CD4-positive, alpha-beta T cell treated with Interleukin-6 for 4 hours (primary cell): ENCODE data around the gene AFF3.

Experiments
- DNase-seq: peaks from one replicate; pipeline ENCODE4 v3.0.0-alpha.2; 2020; ENCODE audit warnings: mixed read lengths

Gene AFF3

DNA sequence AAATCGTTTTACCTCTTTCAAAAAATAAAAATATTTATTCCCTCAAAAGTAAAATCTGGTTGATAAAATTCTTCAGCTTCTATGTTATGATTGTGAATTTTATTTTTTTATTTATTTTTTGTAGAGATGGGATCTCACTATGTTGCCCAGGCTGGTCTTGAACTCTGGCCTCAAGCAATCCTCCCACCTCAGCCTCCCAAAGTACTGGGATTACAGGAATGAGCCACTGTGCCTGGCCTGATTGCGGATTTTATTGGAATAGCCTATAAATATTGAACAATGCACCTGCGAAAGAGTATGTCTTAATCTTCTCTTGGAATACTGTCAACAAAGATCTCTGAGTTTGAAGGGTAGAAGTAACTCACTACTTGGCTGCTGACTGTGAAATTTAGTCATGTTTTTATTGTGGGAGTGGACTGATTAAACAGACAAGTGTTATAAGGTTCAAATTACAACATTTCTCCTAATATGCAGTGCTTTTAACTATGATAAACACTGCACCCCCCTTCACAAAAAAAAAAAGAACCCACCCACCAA is 138.0 kb downstream of the AFF3 start:
- no peak for DNase-seq

- DNase-seq: no peak
Measured at GRCh38 chr2:100002059-100002458, 140.3 kb downstream of the AFF3 start.

DNA sequence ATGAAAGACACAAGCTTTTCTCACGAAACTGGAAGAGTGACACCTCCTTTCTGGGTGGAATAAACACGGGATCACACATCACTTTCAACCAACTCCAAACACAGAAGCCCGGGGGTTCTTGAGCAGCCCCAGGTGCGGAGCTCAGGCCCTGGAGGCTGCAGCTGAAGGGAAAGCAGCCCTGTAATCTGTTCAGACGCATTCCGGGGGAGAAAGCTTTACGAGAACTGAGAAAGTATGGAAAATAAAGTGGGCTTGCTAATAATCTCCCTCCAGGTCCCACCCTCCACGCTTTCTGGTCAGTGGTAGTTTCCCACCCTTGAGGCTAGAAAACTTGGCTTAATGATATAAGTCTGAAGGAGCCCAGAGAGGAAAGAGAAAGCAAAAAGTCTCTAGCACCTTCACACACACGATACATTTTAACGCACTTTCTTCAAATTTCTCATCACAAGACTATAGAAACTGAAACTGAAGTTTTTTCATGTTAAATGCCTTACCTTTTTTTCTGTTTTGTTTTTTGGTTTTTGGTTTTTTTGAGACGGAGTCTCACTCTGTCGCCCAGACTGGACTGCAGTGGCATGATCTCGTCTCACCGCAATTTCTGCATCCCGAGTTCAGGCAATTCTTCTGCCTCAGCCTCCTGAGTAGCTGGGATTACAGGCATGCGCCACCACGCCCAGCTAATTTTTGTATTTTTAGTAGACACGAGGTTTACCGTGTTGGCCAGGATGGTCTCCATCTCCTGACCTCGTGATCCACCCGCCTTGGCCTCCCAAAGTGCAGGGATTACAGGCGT is 141.3 kb downstream of the AFF3 start:
- no peak for DNase-seq

- DNase-seq: no peak
Measured at GRCh38 chr2:99998651-99999320, 143.6 kb downstream of the AFF3 start.

- DNase-seq: no peak
Measured at GRCh38 chr2:99989905-99990304, 152.5 kb downstream of the AFF3 start.

DNA sequence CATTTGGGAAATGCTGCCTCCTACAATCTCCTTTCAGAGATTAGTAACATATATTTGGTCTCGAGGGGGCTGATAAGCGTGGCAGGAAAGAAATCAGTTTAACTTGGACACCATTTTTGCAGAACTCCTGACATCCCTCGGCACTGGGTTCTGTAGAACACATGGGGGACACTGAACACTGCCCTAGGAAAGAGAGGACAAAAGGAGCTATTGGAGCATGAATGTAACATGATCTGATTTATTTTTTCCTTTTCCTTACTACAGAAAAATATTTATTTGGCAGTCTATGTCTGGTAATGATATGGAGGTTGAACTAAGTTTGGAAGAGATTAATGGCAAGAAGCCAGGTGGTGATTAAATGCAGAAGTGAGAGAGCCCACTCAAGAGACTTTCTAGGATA is 153.8 kb downstream of the AFF3 start:
- DNase-seq: no peak

- no peak for DNase-seq
Measured at GRCh38 chr2:99987160-99987559, 155.2 kb downstream of the AFF3 start.

DNA sequence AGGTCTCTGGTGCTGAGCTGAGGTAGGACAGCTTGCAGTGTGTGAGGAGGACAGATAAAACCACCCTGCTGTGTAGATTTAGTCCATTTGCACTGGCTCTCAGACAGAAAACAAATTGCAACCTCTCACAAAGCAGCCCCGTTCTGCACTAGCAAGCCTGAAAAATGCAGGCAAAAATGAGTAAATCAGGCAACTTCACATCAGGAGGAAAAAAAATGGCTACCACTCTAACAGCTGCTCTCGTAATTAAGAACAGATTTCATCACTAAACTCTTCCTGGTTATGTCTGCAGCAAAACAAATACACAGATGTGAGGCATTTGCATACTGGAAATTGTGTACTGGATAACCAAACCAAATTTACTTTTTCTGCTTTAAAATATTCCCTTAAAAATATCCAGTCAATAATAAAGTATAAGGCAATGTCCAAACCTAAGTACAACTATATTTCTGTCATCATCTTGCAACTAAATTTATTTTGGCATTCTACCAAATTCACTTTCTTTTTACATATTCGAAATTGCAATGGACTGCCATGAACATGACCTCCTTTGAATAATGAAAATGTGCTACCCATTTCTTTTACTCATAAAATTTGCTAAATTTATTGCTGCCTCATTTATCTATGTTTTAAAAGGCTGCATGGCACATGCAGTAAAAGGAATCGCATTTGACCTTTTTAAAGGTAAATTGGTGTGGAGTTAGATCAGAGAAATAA is 157.4 kb downstream of the AFF3 start:
- DNase-seq: no peak

DNA sequence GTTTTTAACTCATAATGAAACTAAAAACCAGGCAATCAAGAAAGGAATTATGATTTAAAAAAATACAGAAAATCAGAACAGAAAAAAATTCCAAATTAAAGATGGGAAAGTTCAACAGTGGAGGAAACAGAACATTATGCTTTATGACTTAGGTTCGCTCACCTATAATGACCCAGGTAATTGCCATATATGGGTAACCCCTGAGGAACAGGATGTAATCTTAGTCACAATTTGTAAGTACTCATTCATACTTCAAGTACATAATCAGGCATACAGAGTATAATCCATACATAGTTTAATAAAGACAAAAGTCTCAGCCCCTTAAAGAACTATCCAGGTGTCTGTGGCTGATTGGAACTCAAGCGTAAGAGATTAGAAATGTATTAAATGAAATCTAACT is 159.6 kb downstream of the AFF3 start:
- DNase-seq: no peak

- DNase-seq: no peak
Measured at GRCh38 chr2:99981840-99982239, 160.6 kb downstream of the AFF3 start.

DNA sequence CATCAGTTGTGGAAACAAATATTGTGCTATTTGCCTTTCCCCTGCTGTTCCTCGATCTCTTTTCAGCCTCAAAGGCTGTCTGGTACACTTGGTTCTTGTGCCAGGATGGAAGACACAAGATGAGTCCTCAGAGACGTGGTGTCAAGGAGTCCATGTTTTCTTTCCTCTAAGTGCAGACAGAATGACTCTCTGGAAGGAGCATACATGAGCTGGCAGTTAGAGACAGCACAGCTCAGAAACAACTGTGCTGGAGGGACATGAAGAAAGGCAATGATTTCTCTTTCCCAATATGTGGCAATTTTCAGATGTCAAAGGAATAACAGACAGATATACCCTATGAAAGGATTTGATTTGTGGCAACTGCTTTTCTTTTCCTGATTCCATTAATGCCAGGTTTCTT is 162.2 kb downstream of the AFF3 start:
- no peak for DNase-seq

GRCh38 chr2:99977966-99978365 is 164.4 kb downstream of the AFF3 start:
- no peak for DNase-seq

DNA sequence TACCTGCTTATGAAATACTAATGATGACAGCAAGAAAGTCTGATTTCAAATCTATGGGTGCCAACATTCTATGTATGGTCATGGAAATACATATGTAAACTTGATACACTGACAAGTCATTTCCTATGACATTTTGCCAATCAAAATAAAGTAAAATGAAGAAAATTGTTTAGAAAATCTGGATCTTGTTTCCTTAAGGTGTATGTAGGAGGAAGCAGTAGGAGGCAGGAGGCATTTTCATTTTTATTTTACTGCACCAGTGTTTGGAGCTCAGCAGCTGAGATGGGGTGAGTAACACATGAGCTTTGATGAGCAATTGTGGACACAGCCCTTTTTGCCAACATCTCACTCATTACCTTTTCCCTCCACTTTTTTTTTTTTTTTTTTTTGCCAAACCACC is 167.0 kb downstream of the AFF3 start:
- DNase-seq: no peak

DNA sequence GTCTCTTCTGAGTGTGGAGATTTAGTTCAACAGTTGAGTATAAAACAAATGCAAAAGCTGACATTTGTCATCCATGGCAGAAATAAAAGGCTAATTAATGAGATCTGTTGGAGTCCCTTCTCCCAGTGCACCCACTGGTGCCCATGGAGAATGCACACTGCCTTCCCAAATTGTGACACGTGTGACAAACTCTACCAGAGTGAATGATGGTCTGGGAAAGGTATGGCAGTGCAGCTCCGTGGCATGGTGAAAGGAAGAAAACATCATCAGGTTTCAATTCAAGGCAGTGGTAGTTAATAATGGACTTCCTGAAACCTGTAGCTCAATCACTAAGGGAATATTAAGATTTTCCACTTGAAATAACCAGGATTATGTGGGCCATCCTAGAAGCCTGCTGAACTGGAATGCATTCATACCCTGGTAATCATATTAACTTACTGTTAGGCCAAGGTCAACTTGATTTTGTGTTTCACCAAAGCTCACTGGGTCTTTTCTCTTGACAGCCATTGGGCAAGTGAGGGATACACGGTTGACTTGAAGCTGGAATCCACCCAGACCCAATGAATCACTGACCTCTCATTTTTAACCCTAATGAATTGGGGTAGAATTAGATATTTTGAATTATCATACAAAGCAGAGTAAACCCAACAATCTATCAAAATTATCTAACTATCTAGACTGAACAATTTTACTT is 167.6 kb downstream of the AFF3 start:
- DNase-seq: no peak

DNA sequence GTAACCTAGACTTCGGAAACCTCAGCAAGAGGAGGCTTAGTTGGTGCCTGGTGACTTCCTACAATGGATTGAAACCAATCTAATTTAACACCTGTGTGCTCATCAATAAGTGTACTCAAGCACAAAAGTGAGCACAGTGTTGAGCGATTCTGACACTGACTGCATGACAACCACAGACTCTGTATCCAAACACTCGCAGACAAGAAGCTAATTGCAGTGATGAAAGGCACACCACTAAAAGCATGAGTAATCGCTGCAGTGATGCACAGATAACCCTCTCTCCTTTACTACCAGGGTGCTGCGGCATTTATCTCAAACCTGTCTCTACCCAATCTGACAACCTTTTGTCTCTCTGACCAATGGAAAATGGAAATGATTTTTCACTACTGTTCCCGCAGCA is 168.1 kb downstream of the AFF3 start:
- no peak for DNase-seq

DNA sequence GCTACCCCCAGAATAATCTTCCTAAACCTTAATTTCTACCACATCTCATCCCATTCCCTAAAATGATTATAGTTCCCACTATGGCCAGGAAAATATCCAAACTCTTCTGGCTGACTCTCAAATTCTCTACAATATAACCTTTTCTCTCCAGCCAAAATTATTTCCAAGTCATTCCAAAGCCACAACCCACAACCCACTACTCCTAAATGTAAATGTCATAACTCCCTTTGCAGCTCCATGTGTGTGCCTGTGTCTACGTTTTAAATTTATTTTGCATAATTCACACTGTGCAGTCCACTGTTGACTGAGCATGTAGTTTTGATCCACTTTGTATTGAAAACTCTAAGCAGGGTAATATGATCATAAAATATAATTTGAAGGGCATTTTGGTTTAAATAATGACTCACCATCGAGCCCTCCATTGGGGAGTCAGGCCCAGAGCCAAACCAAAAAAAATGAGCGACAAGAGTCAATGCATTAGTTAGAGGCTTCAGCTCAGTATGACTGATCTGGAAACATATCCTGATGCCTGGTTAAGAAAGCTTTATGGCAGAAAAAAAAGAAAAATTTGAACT is 171.0 kb downstream of the AFF3 start:
- DNase-seq: no peak

DNA sequence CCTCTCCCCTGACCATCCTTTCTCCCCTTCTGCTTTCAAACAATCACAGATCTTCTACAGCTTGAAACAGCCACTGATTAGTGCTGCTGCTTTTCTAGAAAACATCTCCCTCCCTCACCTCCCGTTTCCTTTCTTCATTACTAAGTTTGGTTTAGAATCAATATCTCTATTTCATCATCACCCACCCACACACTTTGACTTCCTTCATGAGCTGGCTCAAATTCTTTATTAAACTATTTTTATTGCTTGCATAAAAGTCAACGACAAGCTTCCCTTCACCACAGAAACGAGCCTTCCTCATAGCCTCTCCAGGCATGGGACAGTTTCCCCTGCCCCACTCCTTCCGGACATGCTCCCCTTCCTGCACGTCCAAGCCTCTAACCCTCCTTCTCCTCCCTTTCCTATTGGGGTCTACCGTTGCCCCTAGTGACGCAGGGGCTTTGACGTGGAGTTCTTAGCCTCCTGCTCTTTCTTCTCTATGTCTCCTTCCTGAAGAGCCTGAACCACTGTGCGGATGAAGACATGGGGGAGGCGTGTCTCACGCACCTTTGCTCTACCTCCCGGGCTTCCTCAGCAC is 172.0 kb downstream of the AFF3 start:
- no peak for DNase-seq

DNA sequence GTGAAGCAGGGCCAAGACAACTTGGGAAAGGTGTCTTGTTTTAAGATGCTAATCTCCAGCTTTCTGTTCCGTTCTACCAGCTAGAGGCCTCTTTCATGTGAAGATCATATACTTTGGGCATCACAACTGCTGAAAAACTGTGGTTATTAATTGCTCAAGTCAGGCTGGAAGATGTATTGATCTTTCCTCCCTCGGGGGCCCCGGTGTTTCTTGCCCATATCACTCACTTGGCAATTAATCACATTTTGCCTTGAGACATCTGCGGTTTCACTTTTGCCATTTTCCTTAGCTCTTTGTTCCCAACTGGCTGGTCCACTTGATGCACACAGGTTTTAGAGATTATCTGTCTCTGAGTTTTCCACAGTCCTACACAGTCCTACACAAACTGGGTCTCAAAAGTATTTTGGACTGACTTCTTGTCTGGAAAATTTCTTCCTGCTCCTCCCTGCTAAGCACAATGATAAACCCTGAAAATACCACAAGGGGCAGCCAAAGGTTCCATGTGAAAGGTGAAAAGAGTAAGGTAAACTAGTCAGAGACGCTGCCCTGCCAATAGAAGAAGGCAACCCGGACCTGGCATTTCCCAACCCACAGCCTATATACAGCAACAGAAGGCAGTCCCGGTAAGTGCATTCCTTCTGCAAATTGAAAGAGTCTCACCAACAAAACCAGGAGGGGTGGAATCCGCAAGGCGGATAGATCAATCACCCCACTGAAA is 181.0 kb downstream of the AFF3 start:
- no peak for DNase-seq

GRCh38 chr2:99960790-99961189 is 181.6 kb downstream of the AFF3 start:
- DNase-seq: no peak

DNA sequence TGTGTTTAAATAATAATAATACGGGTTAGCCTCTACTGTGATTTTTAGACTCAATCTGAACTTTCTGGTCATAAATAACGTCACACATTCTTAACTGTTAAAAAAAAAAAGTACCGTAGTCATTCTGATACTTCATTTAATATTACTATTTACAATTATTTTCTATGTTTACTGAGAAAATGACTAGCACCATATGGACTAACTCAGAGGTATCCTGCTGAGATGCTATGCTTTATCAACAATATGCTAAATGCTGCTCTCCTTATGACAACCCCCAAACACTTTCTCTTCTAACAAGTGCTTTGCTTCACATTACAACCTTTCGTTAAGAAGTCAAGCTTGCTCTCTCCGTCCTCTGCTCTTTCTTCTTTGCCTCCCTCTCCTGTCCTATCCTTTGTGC is 182.1 kb downstream of the AFF3 start:
- DNase-seq: no peak

GRCh38 chr2:99959261-99960014 is 183.0 kb downstream of the AFF3 start:
- no peak for DNase-seq
